Duodenal mucosa (tissue), 2 donors: ENCODE results near the gene LRSAM1.

ENCODE experiments used
- H3K27ac ChIP-seq: one replicate; pipeline ENCODE4 v1.7.0; 2013; ENCODE audit warnings: low read depth, low read length
- H3K27me3 ChIP-seq, 2 donors: one replicate each; pipeline ENCODE4 v1.7.0; 2013; ENCODE audit warnings: low read length in 2 of 2, control low read depth in 1 of 2; ENCODE audit not compliant: insufficient read depth in 2 of 2, control insufficient read depth in 1 of 2
- H3K36me3 ChIP-seq, 2 donors: one replicate each; pipeline ENCODE4 v1.7.0; 2013; ENCODE audit warnings: low read length in 2 of 2, control low read depth in 1 of 2; ENCODE audit not compliant: insufficient read depth in 2 of 2, control insufficient read depth in 1 of 2
- H3K4me1 ChIP-seq, 2 donors: one replicate each; pipeline ENCODE4 v1.7.0; 2013; ENCODE audit warnings: low read length in 2 of 2, control low read depth in 1 of 2; ENCODE audit not compliant: insufficient read depth in 2 of 2, control insufficient read depth in 1 of 2
- H3K4me3 ChIP-seq, 2 donors: one replicate each; pipeline ENCODE4 v1.7.0; 2013; ENCODE audit warnings: low read length in 2 of 2, low read depth in 1 of 2
- H3K9ac ChIP-seq, 2 donors: one replicate each; pipeline ENCODE4 v1.7.0; 2013; ENCODE audit warnings: low read length in 2 of 2, low read depth in 1 of 2
- H3K9me3 ChIP-seq, 2 donors: one replicate each; pipeline ENCODE4 v1.7.0; 2013; ENCODE audit warnings: low read length in 2 of 2, control low read depth in 1 of 2; ENCODE audit not compliant: control insufficient read depth in 1 of 2

LRSAM1 gene

DNA sequence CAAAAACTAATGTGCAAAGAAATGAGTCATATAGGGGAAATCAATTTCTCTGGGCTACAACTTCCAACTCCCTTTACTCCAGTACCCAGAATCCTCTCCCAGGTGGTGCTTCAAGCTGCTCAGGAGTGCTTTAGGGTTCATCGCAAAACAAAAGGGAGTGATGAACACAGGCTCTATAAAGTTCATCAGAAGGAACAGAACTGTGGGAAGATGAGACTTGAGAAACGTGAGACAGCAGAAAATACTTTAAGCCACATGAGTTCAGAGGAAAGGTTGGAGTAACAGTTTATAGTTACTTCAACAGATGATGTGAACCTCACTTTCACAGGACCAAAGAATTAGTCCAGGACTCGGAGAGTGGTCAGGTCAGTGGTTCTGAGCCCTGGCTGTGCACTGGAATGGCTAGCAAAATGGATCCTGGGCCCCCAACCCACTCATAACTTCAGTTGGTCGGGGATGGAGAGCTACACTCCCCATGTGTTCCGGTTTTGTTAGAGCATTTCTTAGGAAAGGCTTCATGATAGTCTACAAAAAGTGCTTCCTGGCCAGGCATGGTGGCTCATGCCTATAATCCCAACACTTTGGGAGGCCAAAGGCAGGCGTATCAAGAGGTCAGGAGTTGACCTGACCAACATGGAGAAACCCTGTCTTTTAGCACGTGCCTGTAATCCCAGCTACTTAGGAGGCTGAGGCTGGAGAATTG is 4.4 kb upstream of the LRSAM1 start:
- H3K4me3 ChIP-seq = no peak overlapping the region
- H3K27me3 ChIP-seq = no peaks in the 10 kb centered on the region
- H3K36me3 ChIP-seq = peaks cover 55 to 71% of the 10 kb centered on the region in 2 donors
- peaks cover 0 to 3% of the 10 kb centered on the region in 2 donors for H3K9me3 ChIP-seq
- no peak overlapping the region for H3K9ac ChIP-seq
- H3K4me1 ChIP-seq = peaks cover 19 to 25% of the 10 kb centered on the region in 2 donors
- H3K27ac ChIP-seq = no peak overlapping the region

DNA sequence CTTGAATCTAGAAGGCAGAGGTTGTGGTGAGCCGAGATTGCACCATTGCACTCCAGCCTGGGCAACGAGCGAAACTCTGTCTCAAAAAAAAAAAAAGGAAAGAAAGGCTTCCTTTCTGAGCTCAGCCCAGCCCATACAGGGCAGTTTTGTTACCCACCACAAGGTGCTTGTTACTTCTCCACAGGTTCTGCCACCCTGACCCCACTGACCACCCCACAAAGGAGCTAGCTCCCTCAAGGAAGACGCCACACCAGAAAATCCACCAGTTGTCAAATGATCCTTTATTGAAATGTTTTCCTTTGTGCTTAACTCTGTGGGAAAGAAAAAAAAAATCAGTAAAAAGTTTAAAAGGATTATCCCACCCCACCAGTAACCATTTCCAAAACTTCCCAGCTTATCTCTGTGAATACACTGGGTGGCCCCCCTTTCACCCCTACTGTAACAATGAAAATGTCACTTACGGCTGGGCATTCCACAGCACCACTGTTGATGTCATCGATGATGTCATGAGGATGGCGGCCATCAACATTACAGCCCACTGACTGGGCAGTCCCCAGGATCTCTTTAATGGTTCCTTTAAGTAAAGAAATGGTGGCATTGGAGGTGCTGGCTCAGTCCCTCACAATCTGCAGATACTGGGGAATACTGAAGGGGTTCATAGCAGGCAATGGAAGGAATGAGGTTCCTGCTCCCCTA is 3.7 kb upstream of the LRSAM1 start:
- Histone ChIP-seq H3K9ac (no peak overlapping the region), H3K4me3 (no peak overlapping the region), H3K4me1 (peaks cover 26 to 32% of the 10 kb centered on the region in 2 donors), H3K9me3 (peaks cover 0 to 3% of the 10 kb centered on the region in 2 donors), H3K27me3 (no peaks in the 10 kb centered on the region), H3K36me3 (peaks cover 53 to 68% of the 10 kb centered on the region in 2 donors), H3K27ac (no peak overlapping the region)

DNA sequence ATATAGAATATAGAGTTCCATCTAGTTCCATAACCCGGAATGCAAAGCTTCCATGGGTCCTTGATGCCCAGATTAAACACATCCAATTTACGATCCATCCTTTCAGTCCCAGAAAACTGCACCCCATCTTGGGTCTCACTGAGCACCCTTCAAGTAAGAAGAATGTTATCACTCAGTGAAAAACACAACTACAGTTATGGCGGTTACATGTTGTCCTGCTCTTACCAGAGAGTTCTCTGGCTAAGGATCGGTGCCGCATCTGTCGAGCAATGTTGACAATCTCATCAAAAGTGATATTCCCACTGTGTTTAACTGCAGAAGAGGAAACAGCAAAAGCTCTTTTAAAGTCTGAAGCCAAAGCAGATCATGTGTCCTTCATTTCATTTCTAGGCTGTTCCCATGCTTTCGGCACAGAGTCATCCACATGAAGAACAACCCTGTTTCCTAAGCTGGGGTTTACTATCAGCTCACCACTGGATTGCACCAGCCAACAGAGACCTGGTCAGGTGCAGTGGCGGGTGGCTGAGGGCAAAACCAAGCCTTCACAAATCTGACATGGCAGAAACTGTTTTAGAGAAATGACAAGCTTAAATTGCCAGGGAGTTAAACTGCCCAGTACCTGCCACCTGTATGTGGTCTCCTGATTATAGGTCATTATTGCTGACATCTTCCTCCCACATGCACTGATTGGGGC is 3.1 kb upstream of the LRSAM1 start:
- Histone ChIP-seq H3K27ac (no peak overlapping the region), H3K4me1 (peaks cover 28 to 39% of the 10 kb centered on the region in 2 donors), H3K9me3 (peaks cover 0 to 3% of the 10 kb centered on the region in 2 donors), H3K36me3 (peaks cover 49 to 66% of the 10 kb centered on the region in 2 donors), H3K9ac (no peak overlapping the region), H3K4me3 (peak overlapping the region in 1 of 2 donors; percentile 94), H3K27me3 (no peaks in the 10 kb centered on the region)

DNA sequence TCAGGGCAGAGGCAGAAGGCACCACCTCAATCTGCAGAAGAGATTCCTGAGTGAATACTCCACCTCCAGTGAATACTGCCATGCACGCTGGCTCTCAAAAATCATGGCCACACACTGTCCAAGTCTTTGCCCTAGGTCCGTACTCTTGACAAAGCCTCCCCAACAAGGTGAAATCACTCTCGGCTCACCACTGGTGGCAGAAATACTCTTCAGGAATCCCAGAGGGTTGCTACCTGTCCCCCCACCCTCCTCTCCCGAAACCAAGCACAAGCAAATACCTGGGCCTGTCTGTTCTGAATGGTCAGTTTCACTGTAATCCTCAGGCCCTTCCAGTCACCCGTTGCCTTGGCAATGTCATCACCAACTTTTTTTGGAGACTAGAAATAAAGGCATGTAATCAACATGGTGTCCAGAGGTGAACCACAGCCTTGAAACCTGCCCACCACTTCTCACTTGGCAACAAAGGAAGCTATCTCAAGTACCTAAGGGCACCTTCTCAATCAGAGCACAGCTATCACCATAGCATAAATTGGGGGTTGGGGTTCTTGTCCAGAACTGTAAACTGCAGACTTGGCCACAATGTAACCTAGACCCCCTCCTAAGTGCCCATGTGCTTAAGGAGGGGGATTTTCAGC is 1.9 kb upstream of the LRSAM1 start:
- H3K9me3 ChIP-seq = no peaks in the 10 kb centered on the region
- H3K27ac ChIP-seq = no peak overlapping the region
- H3K27me3 ChIP-seq = no peaks in the 10 kb centered on the region
- peaks cover 28 to 41% of the 10 kb centered on the region in 2 donors for H3K4me1 ChIP-seq
- peaks cover 43 to 57% of the 10 kb centered on the region in 2 donors for H3K36me3 ChIP-seq
- H3K9ac ChIP-seq = peak overlapping the region; percentile 92 to 96
- H3K4me3 ChIP-seq = peak overlapping the region; percentile 94 to 95

DNA sequence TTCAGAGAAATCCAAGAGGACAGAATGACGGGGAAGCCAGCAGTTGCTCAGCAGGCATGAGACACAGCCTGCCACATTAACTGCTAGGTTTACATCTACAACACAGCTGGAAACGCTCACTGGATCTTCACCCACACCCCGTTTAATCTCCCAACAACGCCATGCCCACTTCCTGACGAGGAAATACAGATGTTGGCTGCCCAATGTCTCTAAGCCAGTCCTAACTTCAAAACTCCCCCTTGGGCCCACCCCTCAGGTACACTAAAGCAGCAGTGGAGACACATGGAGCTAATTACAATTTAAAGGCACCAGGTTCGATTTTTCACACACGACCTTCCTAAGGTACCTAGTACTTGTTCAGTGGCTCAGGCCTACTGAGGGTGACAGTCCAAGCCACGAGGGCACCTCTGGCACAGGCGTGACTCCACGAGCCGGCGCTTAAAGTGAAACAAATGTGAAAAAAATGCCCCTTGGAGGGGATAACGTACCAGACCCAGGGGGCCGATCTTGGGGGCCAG is 1.0 kb upstream of the LRSAM1 start:
- Histone ChIP-seq H3K9me3 (no peaks in the 10 kb centered on the region), H3K36me3 (peaks cover 34 to 49% of the 10 kb centered on the region in 2 donors), H3K4me3 (peak overlapping the region; percentile 94 to 95), H3K27ac (no peak overlapping the region), H3K27me3 (no peaks in the 10 kb centered on the region), H3K9ac (peak overlapping the region; percentile 92 to 96), H3K4me1 (peaks cover 28 to 41% of the 10 kb centered on the region in 2 donors)

DNA sequence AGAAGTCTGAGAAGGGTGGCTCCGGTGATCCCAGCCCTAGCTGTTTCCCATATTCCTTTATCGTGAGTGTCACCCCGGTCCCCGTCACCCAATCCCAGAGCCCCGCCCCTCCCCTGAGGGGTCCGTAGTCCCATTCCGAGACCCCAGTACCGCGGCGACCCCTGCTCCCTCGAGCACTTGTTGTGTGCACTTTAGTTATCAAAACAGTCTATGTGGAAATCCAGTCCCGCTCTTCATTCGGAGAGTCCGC is 223 bp downstream of the LRSAM1 start:
- peaks cover 28 to 41% of the 10 kb centered on the region in 2 donors for H3K4me1 ChIP-seq
- peaks cover 28 to 37% of the 10 kb centered on the region in 2 donors for H3K36me3 ChIP-seq
- no peaks in the 10 kb centered on the region for H3K27me3 ChIP-seq

DNA sequence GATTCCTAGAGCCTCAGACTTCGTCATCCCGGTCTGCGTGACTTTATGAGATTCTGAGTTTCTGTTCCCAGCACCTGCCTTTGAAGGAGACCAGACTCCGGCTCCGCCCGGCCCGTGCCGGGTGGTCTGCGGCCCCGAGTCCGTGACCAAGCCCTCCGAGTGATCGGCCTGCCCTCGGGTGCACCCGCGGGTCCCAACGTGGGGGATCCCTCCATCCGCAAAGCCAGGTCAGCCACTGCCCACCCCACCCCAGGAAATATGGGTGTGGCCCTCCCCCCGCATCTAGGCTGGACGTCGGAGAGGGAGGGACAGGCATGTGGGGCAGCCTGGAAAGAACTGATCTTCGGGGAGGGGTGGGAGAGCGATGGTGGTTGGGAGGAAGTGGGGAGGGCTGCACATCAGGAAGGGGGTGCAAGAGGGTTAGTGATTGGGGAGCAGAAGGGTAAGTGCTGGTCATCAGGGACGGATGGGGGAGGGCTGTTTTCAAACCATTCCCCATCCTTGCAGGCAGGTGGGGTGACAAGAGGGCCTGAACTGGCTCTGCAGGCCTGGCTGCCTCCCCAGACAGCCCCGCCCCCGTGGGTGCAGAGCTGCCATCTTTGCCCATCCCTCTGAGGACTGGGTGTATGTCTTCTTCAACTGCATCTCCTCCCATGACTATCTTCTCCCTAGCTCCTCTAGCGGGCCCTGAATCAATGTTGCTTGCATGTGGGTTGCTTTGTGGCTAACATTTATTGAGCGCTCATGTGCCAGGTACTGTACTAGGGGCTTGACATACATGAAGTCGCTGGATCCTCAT is 747 bp downstream of the LRSAM1 start:
- Histone ChIP-seq H3K27ac (peak overlapping the region; percentile 88), H3K4me3 (peak overlapping the region; percentile 94 to 95), H3K9me3 (no peaks in the 10 kb centered on the region), H3K4me1 (peaks cover 28 to 41% of the 10 kb centered on the region in 2 donors), H3K9ac (peak overlapping the region; percentile 92 to 96), H3K27me3 (no peaks in the 10 kb centered on the region), H3K36me3 (peaks cover 24 to 31% of the 10 kb centered on the region in 2 donors)

More for the DNA sequence above, 223 bp downstream of the LRSAM1 start:
- Histone ChIP-seq H3K9ac (peak overlapping the region; percentile 92 to 96), H3K4me3 (peak overlapping the region; percentile 94 to 95), H3K9me3 (no peaks in the 10 kb centered on the region), H3K27ac (peak overlapping the region; percentile 88)

DNA sequence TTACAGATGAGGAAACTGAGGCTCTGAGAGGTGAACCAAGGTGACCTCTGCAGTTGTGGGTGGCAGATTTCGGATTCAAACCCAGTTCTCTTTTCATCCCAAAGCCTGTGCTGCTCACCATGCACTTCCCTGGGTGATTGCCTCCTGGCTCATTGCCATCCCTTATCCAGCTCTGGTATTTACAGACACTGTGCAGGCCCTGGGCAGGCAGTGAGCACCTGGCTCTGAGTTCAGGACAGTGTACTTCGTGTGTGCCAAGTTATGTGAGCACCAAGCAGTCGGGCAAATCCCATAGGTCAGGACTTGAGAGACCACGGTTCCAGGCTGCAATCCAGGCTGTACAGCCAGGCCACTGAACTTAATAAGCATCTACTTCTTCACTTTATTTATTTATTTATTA is 1.4 kb downstream of the LRSAM1 start:
- peak overlapping the region in 1 of 2 donors; percentile 94 for H3K4me3 ChIP-seq
- no peak overlapping the region for H3K27ac ChIP-seq
- H3K9ac ChIP-seq = peak overlapping the region in 1 of 2 donors; percentile 96
- no peaks in the 10 kb centered on the region for H3K9me3 ChIP-seq
- peaks cover 25 to 31% of the 10 kb centered on the region in 2 donors for H3K36me3 ChIP-seq
- peaks cover 28 to 41% of the 10 kb centered on the region in 2 donors for H3K4me1 ChIP-seq
- H3K27me3 ChIP-seq = no peaks in the 10 kb centered on the region

DNA sequence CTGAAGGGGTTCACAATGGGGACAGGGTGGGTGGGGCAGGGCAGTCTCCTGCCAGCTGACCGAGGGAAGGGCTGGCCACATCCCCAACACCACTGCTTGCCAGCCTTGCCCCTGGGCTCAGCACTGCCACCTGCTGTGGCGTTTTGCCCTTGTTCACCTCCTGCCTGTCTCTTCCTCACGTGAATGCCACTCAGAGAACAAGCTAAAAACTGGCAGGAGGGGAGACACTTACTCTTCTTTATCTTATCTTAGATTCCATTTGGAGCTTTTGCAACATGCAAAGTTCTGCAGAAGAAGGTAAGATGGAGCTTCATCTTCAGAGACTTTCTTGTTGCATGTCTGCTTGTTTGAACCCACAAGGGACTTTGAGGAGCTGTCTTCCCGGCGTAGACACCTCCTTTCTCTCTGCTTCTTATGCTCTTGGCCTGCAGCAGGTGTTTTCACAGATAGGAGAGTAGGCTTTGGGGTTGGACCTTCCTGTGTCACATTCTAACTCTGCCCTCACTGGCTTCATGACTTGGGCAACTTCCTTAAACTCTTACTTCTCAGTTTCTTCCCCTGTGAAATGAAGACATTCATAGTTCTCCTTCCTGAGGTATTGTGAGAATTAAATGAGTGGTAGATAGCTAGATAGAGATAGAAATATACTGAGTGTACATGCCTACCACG is 4.1 kb downstream of the LRSAM1 start:
- Histone ChIP-seq H3K9ac (no peak overlapping the region), H3K36me3 (peaks cover 8 to 22% of the 10 kb centered on the region in 2 donors), H3K27ac (no peak overlapping the region), H3K9me3 (no peaks in the 10 kb centered on the region), H3K4me3 (no peak overlapping the region), H3K27me3 (no peaks in the 10 kb centered on the region), H3K4me1 (peaks cover 9 to 18% of the 10 kb centered on the region in 2 donors)
